ENCODE data around the gene CAPN2.

CAPN2 gene

DNA sequence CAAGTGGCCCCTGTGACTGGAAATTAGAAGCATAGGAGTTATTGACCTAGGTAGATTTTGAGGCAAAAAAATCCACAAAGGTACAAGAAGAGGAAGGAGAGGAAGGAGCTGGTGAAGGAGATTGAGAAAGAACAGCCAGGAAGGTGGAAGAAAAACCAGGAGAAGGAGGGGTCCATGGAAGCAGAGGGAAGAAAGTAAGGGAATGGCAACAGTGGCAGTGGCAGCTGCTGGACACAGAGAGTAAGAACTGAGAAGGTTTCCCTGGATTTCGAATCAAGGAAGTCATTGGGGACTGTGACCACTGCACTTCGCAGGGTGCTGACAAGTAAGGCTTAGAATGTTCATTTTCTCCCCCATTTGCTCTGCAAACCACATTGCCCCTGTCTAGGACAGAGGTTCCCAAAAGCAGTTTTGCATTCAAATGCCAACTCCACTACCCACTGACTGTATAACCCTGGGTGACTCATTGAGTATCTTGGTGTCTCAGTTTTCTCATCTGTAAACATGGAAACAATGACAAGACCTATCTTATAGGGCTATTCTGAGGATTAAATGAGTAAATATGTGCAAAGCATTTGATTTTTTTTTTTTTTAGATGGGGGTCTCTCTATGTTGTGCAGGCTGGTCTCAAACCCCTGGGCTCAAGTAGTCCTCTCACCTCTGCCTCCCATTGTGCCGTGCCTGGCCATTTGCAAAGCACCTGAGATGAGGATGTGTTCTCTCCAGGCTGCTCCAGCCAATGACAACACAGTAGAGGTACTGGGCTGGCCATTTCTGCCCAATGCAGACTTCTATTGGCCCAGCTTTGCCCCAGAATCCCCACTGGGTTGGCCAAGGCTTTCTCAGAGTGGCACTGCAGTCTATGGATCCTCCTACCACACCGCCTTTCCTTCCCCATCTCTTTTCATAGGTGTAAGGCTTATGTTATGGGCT lies 9.3 kb upstream of the CAPN2 start:
- TF ChIP-seq, protein P1, sequence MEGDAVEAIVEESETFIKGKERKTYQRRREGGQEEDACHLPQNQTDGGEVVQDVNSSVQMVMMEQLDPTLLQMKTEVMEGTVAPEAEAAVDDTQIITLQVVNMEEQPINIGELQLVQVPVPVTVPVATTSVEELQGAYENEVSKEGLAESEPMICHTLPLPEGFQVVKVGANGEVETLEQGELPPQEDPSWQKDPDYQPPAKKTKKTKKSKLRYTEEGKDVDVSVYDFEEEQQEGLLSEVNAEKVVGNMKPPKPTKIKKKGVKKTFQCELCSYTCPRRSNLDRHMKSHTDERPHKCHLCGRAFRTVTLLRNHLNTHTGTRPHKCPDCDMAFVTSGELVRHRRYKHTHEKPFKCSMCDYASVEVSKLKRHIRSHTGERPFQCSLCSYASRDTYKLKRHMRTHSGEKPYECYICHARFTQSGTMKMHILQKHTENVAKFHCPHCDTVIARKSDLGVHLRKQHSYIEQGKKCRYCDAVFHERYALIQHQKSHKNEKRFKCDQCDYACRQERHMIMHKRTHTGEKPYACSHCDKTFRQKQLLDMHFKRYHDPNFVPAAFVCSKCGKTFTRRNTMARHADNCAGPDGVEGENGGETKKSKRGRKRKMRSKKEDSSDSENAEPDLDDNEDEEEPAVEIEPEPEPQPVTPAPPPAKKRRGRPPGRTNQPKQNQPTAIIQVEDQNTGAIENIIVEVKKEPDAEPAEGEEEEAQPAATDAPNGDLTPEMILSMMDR (IDR thresholded peaks at IDR 0.05; ENCODE audit: insufficient read depth, missing control alignments): no peak
- DNase-seq (ENCODE audit: insufficient read length, low spot score) (no peak), FAIRE-seq (no peak)

DNA sequence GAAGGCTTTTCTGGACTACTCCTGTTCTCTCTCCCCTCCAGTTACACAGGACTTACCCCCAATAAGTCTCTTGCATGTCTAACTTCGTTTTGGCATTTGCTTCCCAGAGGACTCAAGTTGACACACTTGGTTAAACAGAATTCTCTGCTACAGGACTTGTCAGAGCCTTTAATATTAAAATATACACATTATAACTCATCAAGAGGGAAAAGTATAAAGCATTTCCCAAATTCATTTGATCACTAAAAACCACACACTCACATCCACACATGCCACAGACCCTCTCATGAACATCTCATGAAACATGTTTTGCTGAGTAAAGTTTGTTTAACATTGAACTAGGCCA lies 8.7 kb upstream of the CAPN2 start:
- FAIRE-seq: no peak
- DNase-seq (ENCODE audit: insufficient read length, low spot score): no peak
- TF ChIP-seq, protein P1 (IDR thresholded peaks at IDR 0.05; ENCODE audit: insufficient read depth, missing control alignments): no peak

DNA sequence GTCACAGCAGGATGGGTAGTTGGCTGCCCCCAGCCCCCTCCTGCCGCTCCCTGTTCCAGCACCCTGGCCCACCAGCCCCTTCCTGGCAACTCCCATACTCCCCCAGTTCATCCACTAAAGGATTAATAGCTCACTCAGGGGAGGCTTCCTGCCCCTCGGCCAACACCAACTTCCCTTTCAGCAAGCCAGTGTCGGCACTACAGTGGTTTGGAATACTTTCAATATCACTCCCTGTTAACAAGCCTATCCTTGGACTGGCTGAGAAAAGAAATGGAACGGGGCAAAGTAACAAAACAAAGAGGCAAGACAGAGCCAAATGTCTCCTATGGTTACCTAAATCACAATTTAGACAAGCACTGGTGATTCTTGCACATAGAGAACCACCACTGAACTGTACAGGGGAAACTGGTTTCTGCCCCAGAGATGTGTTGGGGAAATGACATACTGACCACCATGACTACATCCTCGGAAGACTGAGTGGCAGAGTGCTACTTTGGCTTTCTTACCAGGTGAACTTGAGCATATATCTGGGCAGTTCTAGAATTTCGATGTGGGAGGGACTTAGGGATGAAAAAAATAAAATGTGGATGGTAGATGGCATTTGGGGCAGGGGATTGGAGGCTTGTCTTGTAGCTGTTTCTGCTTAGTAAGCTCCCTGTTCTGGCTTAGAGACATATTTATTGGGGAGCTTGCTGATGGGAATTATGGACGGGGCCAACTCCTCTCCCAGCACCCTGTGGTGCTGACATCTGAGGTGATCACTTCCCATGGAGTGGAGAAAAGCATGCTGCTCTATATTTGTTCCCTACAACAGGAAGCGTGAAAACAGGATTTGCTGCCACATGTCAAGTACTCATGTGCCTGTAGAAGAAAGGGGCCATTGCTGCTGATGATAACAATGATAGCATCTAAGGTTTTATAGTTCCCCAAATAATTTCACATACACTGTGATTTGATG lies 7.1 kb upstream of the CAPN2 start:
- DNase-seq (ENCODE audit: insufficient read length, low spot score) (no peak), FAIRE-seq (no peak)
- TF ChIP-seq, protein P1 (IDR thresholded peaks at IDR 0.05; ENCODE audit: insufficient read depth, missing control alignments): no peak

DNA sequence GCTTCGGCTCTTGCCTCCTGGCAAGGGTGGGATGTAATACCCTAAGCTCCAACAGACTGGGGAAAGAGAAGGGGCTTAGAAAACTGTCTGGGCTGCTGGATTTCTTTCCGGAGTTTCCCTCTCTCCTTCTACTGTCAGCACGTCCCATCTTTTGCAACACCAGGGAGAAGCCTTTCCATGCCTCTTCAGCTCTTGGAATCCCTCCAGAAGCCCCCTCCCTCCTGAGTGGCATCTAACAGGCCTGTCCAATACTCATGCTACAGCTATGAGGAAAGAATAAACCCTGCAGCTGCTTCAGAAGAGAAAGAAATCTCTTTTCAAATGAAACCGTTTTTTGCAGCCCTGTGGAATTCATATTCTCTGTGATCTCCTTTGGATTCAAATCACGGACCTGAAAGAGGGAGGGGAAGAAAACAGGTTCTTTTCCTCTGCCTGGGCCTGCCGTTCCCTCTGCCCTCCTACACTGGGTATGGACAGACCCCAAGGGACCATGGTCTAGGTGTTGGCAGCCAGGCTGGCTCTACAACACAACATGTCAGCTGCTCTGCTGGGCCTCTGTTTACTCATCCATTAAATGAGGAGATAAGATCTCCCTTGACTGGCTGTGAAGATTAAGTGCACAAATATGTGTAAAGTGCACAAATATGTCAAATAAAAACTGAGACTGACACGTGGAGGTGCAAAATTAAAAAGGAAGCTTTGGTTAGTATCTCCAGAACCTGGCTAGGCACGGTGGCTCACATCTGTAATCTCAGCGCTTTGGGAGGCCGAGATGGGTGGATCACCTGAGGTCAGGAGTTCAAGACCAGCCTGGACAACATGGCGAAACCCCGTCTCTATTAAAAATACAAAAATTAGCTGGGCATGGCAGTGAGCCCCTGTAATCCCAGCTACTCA lies 6.0 kb upstream of the CAPN2 start:
- TF ChIP-seq, protein P1 (IDR thresholded peaks at IDR 0.05; ENCODE audit: insufficient read depth, missing control alignments): no peak
- FAIRE-seq (no peak), DNase-seq (ENCODE audit: insufficient read length, low spot score) (no peak)

DNA sequence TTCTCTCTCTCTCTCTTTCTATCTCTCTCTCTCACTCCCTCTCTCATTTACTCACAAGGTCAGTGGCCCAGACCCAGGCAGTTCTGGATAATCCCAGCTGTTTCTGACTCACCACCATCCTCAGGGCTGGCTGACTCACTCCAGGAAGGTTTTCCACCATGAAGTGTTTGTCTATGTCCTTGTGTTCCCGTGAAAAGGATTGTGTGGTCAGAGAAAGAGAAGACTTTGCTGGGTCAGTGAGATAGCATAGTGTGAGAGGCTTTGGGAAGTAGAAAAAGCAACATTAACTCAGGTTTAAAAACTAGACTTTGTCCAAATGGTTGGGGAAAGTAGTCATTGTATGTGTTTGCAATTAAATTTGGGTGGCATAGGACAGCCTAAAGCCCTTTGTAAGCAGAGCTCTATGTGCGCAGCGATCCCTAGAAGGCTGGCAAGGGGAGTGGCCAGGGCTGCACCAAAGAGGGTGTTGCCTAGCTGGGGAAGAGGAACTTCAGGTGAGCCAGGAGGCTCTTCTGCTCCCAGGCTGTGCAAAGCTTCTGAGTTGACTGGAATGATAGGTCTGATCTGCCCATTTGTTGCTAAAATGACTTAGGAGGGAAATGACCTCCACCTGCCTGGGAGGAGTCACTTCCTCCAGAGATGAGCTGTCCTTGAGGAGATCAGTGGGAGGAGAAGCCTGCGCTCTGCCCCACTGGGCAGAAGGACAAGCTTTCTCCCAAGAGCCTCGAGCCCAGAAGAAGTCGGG lies 4.9 kb upstream of the CAPN2 start:
- TF ChIP-seq, protein P1 (IDR thresholded peaks at IDR 0.05; ENCODE audit: insufficient read depth, missing control alignments): no peak
- FAIRE-seq: no peak
- no peak for DNase-seq (ENCODE audit: insufficient read length, low spot score)

DNA sequence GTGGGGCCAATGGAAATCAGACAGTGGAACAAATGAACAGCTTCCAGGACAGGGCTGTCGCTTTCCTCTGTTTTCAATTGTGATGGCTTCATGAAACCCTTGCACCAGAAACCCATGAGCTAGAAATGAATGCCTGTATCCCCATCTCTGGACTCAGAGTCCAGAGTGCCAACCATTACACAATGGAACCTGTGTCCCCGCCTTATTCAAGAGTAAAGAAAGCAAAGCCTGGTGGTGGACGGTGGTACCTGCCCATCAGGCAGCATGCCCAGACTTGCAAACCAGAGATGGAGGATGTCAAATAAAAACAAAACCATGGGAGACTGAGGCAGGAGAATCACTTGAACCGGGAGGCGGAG lies 4.4 kb upstream of the CAPN2 start:
- DNase-seq (ENCODE audit: insufficient read length, low spot score): no peak
- TF ChIP-seq, protein P1 (IDR thresholded peaks at IDR 0.05; ENCODE audit: insufficient read depth, missing control alignments): no peak
- no peak for FAIRE-seq

All from D721Med (cell line).